ENCODE data around the gene ST3GAL4. TPM values are rescaled to one million over a fixed set of nuclear protein-coding genes. Genes with fewer than 3 reads are reported as not detected.
"Not testable (repeated sequence)": the region's sequence is repeated elsewhere in the genome, so short reads cannot be mapped to it uniquely, and the experiment has no call there.

The ST3GAL4 gene
- total and polyA plus RNA-seq, 4 donors, result 25.4 to 36.3 (median 28.2) TPM

DNA sequence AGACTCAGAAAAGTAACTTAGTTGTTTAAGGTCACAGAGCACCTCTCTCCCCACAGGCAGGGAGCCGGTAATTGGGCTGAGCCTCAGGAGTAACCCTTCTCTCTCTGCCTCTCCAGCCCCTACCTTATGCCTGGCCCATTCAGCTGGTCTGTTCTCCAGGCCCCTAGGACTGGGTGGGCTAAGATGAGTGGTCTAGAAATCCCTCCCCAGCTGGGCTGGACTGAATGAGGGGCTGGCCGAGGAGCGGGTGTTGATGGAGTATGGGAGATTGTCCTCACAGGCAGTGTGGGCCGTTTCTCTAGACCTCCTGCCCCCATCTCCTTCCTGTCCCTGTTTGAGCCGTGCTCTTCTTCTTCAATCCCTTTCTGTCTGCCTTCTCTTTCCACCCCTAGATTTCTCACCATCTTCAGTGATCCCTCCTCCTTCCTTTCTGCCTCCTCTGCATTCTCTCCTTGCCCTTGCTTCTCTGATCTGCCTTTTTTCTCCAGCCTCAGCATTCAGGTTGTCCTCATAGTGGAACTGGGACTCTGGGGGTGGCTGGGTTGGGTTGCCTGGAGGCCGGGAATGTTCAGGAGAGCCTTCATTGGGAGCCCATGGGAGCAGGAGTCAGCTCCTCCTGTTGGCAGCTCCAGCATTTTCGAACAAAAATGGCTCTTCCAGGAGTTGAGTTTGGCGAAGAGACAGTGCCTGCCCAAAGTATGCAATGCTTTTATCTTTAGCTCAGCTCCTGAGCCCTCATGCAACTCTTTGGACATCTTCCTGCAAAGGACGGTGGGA, 7.6 kb downstream of the ST3GAL4 start:
- ATAC-seq (ENCODE audit: low FRiP score) (no peak), DNase-seq (peak; percentile 9 to 32)
- no peak overlapping the region for H3K27ac ChIP-seq (ENCODE audit: low read depth in 1 of 2, low read length in 2 of 2)
- no peak overlapping the region for H3K4me3 ChIP-seq (ENCODE audit: low read length in 2 of 2)
- H3K9me3 ChIP-seq (ENCODE audit: control insufficient read depth, low read length), result no peaks in the 10 kb centered on the region
- no peaks in the 10 kb centered on the region for H3K4me1 ChIP-seq (ENCODE audit: control insufficient read depth in 1 of 2, insufficient read depth in 2 of 2, low read length in 2 of 2)
- intact Hi-C loops (cut with DNase I), result no loop called here
- H3K36me3 ChIP-seq (ENCODE audit: control insufficient read depth in 1 of 2, insufficient read depth in 2 of 2, low read length in 1 of 2), result no peaks in the 10 kb centered on the region
- H3K27me3 ChIP-seq (ENCODE audit: control insufficient read depth in 1 of 2, insufficient read depth in 2 of 2, low read length in 1 of 2), result no peaks in the 10 kb centered on the region
- 76 to 80% methylated on average over 8 to 9 of the region's 9 CpGs for WGBS, 2 donors

DNA sequence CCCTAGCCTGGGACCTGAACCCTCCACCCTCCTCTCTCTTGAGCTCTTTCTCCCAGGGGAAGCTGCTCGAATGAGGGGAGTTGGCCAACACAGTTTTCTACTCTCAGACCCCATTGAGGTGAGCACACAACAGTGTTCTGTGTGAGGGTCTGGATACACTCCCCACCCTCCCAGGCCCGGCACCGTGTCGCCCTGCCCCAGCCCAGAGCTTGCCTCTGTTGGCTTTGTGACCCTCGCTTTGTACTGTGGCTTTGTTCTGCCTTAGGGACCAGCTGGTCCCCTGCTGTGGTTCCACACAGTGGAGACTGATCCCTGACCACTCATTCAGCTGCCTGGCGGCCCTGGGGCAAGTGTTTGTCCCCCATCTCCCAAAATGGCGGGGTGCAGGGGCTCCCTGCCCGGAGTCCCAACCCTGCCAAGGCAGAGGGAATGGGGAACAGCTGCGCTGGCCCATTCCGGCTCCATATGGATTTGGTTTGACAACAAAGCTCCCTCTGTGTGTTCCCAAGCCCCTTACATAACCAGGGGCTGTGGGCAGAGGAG, 8.3 kb downstream of the ST3GAL4 start:
- Histone ChIP-seq H3K27ac (ENCODE audit: low read depth in 1 of 2, low read length in 2 of 2) (no peak overlapping the region), H3K9me3 (ENCODE audit: control insufficient read depth, low read length) (no peaks in the 10 kb centered on the region), H3K27me3 (ENCODE audit: control insufficient read depth in 1 of 2, insufficient read depth in 2 of 2, low read length in 1 of 2) (no peaks in the 10 kb centered on the region), H3K4me1 (ENCODE audit: control insufficient read depth in 1 of 2, insufficient read depth in 2 of 2, low read length in 2 of 2) (no peaks in the 10 kb centered on the region), H3K4me3 (ENCODE audit: low read length in 2 of 2) (no peak overlapping the region), H3K36me3 (ENCODE audit: control insufficient read depth in 1 of 2, insufficient read depth in 2 of 2, low read length in 1 of 2) (no peaks in the 10 kb centered on the region)
- ATAC-seq (ENCODE audit: low FRiP score) (no peak), DNase-seq (peak; percentile 25 to 42)
- intact Hi-C loops (cut with DNase I), result no loop called here
- 91 to 96% methylated on average over 10 of the region's 10 CpGs for WGBS, 2 donors

DNA sequence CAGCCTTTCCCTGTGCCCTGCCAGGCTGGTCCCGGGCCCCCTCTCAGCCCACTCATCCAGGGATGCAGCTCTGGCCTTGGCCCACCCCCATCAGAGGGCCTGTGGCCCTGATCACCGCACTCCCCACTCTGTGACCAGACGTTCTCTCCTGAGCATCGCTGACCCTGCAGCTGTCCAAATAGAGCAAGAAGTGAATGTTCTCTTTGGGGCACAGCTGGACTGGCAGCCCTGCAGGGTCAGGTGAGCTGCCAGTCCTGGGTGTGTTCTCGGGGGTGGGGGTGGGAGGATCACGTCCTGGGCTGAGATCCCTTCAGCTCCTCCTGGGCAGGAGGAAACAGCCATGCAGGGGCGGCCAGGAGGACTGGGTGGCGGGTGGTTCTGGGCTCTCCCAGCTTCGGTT, 9.2 kb downstream of the ST3GAL4 start:
- H3K27ac ChIP-seq (ENCODE audit: low read depth in 1 of 2, low read length in 2 of 2); H3K4me1 ChIP-seq (ENCODE audit: control insufficient read depth in 1 of 2, insufficient read depth in 2 of 2, low read length in 2 of 2); H3K27me3 ChIP-seq (ENCODE audit: control insufficient read depth in 1 of 2, insufficient read depth in 2 of 2, low read length in 1 of 2); H3K4me3 ChIP-seq (ENCODE audit: low read length in 2 of 2); H3K36me3 ChIP-seq (ENCODE audit: control insufficient read depth in 1 of 2, insufficient read depth in 2 of 2, low read length in 1 of 2); H3K9me3 ChIP-seq (ENCODE audit: control insufficient read depth, low read length); intact Hi-C loops (cut with DNase I); ATAC-seq (ENCODE audit: low FRiP score): not testable (repeated sequence)
- peak in 1 of 2 donors; percentile 5 for DNase-seq
- 65 to 86% methylated on average over 3 to 5 of the region's 9 CpGs for WGBS, 2 donors

GRCh38 chr11:126365508-126365907, 10.0 kb downstream of the ST3GAL4 start:
- H3K4me3 ChIP-seq (ENCODE audit: low read length in 2 of 2); H3K27ac ChIP-seq (ENCODE audit: low read depth in 1 of 2, low read length in 2 of 2); ATAC-seq (ENCODE audit: low FRiP score); H3K4me1 ChIP-seq (ENCODE audit: control insufficient read depth in 1 of 2, insufficient read depth in 2 of 2, low read length in 2 of 2); H3K27me3 ChIP-seq (ENCODE audit: control insufficient read depth in 1 of 2, insufficient read depth in 2 of 2, low read length in 1 of 2); H3K36me3 ChIP-seq (ENCODE audit: control insufficient read depth in 1 of 2, insufficient read depth in 2 of 2, low read length in 1 of 2); intact Hi-C loops (cut with DNase I); H3K9me3 ChIP-seq (ENCODE audit: control insufficient read depth, low read length): not testable (repeated sequence)
- WGBS, 2 donors, result 72 to 84% methylated on average over 5 of the region's 5 CpGs
- DNase-seq, result peak; percentile 44 to 51

- no peaks in the 10 kb centered on the region for H3K27me3 ChIP-seq (ENCODE audit: control insufficient read depth in 1 of 2, insufficient read depth in 2 of 2, low read length in 1 of 2)
- ATAC-seq (ENCODE audit: low FRiP score), result no peak
- no peaks in the 10 kb centered on the region for H3K4me1 ChIP-seq (ENCODE audit: control insufficient read depth in 1 of 2, insufficient read depth in 2 of 2, low read length in 2 of 2)
- H3K36me3 ChIP-seq (ENCODE audit: control insufficient read depth in 1 of 2, insufficient read depth in 2 of 2, low read length in 1 of 2), result no peaks in the 10 kb centered on the region
- intact Hi-C loops (cut with DNase I), result no loop called here
- WGBS, 2 donors, result 55 to 60% methylated on average over 17 to 19 of the region's 19 CpGs
- no peak overlapping the region for H3K27ac ChIP-seq (ENCODE audit: low read depth in 1 of 2, low read length in 2 of 2)
- peak; percentile 37 to 63 for DNase-seq
- H3K4me3 ChIP-seq (ENCODE audit: low read length in 2 of 2), result no peak overlapping the region
- no peaks in the 10 kb centered on the region for H3K9me3 ChIP-seq (ENCODE audit: control insufficient read depth, low read length)
Measured at GRCh38 chr11:126366064-126366822, 10.8 kb downstream of the ST3GAL4 start.

DNA sequence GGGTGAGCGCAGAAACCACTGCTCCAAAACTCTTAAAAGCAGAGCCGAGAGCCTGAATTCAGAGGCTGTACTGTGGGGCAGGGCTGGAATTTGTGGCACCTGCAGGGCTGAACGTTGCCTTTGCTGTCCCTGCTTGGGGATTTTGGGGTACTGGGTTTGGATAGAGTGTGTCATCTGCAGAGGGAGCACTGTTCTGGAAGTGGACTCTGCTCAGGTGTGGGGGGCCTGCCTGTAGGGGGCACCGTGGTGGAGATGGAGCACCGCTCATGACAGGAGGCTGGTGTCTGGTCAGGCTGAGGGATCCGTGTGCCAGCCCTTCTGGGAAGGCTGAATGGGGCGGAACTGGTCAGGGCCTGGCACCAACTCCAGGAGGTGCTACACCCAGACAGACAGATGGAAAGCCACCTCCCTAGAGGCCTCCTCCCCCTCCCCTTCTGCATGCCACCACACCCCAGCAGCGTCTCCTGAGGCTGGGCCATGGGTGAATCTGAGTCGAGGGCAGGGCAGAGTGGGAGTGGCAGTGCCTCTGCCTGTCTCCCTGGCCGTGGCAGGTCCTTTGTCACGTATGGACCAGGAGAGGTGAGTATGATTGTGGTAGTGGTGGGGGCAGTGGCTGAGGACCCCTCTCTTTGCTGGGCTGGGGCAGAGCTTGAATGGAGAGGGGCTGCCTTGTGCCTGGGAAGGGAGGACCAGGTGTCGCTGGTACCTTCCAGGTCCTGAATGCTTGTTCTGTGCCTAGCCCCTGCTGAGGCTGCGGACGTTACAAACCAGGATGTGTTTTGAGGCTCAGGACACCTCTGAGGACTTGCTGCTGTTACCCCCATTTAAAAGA, 11.6 kb downstream of the ST3GAL4 start:
- peak; percentile 27 to 49 for DNase-seq
- WGBS, 2 donors, result 82 to 83% methylated on average over 12 to 14 of the region's 14 CpGs
- H3K27me3 ChIP-seq (ENCODE audit: control insufficient read depth in 1 of 2, insufficient read depth in 2 of 2, low read length in 1 of 2); H3K36me3 ChIP-seq (ENCODE audit: control insufficient read depth in 1 of 2, insufficient read depth in 2 of 2, low read length in 1 of 2); H3K4me3 ChIP-seq (ENCODE audit: low read length in 2 of 2); H3K4me1 ChIP-seq (ENCODE audit: control insufficient read depth in 1 of 2, insufficient read depth in 2 of 2, low read length in 2 of 2); ATAC-seq (ENCODE audit: low FRiP score); intact Hi-C loops (cut with DNase I); H3K27ac ChIP-seq (ENCODE audit: low read depth in 1 of 2, low read length in 2 of 2); H3K9me3 ChIP-seq (ENCODE audit: control insufficient read depth, low read length): not testable (repeated sequence)

- ATAC-seq (ENCODE audit: low FRiP score); H3K4me1 ChIP-seq (ENCODE audit: control insufficient read depth in 1 of 2, insufficient read depth in 2 of 2, low read length in 2 of 2); H3K9me3 ChIP-seq (ENCODE audit: control insufficient read depth, low read length); H3K27ac ChIP-seq (ENCODE audit: low read depth in 1 of 2, low read length in 2 of 2); H3K36me3 ChIP-seq (ENCODE audit: control insufficient read depth in 1 of 2, insufficient read depth in 2 of 2, low read length in 1 of 2); intact Hi-C loops (cut with DNase I); H3K27me3 ChIP-seq (ENCODE audit: control insufficient read depth in 1 of 2, insufficient read depth in 2 of 2, low read length in 1 of 2); H3K4me3 ChIP-seq (ENCODE audit: low read length in 2 of 2); DNase-seq: not testable (repeated sequence)
- WGBS, 2 donors, result 98 to 99% methylated on average over 5 of the region's 5 CpGs
Measured at GRCh38 chr11:126367806-126368205, 12.3 kb downstream of the ST3GAL4 start.

- intact Hi-C loops (cut with DNase I); ATAC-seq (ENCODE audit: low FRiP score); H3K27me3 ChIP-seq (ENCODE audit: control insufficient read depth in 1 of 2, insufficient read depth in 2 of 2, low read length in 1 of 2); H3K4me1 ChIP-seq (ENCODE audit: control insufficient read depth in 1 of 2, insufficient read depth in 2 of 2, low read length in 2 of 2); H3K36me3 ChIP-seq (ENCODE audit: control insufficient read depth in 1 of 2, insufficient read depth in 2 of 2, low read length in 1 of 2); H3K9me3 ChIP-seq (ENCODE audit: control insufficient read depth, low read length); H3K27ac ChIP-seq (ENCODE audit: low read depth in 1 of 2, low read length in 2 of 2); H3K4me3 ChIP-seq (ENCODE audit: low read length in 2 of 2): not testable (repeated sequence)
- peak; percentile 39 to 52 for DNase-seq
- WGBS, 2 donors, result 67 to 74% methylated on average over 10 to 11 of the region's 11 CpGs
Measured at GRCh38 chr11:126368336-126369119, 13.0 kb downstream of the ST3GAL4 start.

Measured in aorta (tissue), 5 donors.